Naive thymus-derived CD8-positive, alpha-beta T cell (primary cell): ENCODE results near the gene SIAH1. TPM values are rescaled to one million over a fixed set of nuclear protein-coding genes. Genes with fewer than 3 reads are reported as not detected.
"Not testable (repeated sequence)": the region's sequence is repeated elsewhere in the genome, so short reads cannot be mapped to it uniquely, and the experiment has no call there.

Experiments used
- ATAC-seq, 2 donors: fragments of 150-1000 bp; cut with Tn5 transposase in 1 of 2; sonication (Bioruptor Pico), chemical (Tn5 transposase) in 1 of 2; 1 replicate in 1 of 2; 2 replicates in 1 of 2; pipeline ENCODE4 v1.10.0; 2021; ENCODE audit warnings: mild to moderate bottlenecking in 2 of 2, moderate library complexity in 2 of 2
- POLR2A ChIA-PET: fragments of 350-600 bp; sonication (Branson Sonifier 250); formaldehyde crosslinking; loops from one replicate; lab custom pipeline; 2021; ENCODE audit warnings: antibody characterized with exemption; lab: Charles Lee
- DNase-seq, 10 donors: peaks; one replicate each; pipeline versions ENCODE4 v3.0.0 to v3.0.0-alpha.2; 2020 to 2022
- H3K27ac Mint-ChIP-seq, 10 donors: one replicate each; pipeline ENCODE4 v1.8.0; 2020 to 2022; ENCODE audit warnings: mild to moderate bottlenecking in 10 of 10, mixed read lengths in 10 of 10, moderate library complexity in 4 of 10, inconsistent platforms in 1 of 10
- H3K27me3 Mint-ChIP-seq, 5 donors: one replicate each; pipeline ENCODE4 v1.8.0; 2021 to 2022; ENCODE audit warnings: mixed read lengths in 5 of 5
- H3K36me3 Mint-ChIP-seq, 3 donors: one replicate each; pipeline ENCODE4 v1.8.0; 2020 to 2022; ENCODE audit warnings: mixed read lengths in 3 of 3, mild to moderate bottlenecking in 2 of 3, inconsistent platforms in 1 of 3
- H3K4me1 Mint-ChIP-seq, 4 donors: one replicate each; pipeline ENCODE4 v1.8.0; 2021 to 2022; ENCODE audit warnings: mixed read lengths in 4 of 4
- H3K4me3 Mint-ChIP-seq, 10 donors: one replicate each; pipeline ENCODE4 v1.8.0; 2020 to 2022; ENCODE audit warnings: mild to moderate bottlenecking in 10 of 10, mixed read lengths in 10 of 10, moderate library complexity in 6 of 10, inconsistent platforms in 1 of 10
- H3K9me3 Mint-ChIP-seq, 9 donors: one replicate each; pipeline ENCODE4 v1.8.0; 2020 to 2022; ENCODE audit warnings: mixed read lengths in 9 of 9, mild to moderate bottlenecking in 3 of 9, inconsistent platforms in 1 of 9, moderate library complexity in 1 of 9
- polyA plus RNA-seq, 3 donors: library from polyadenylated mRNA; unstranded; fragments of 300-500 nt; fragmentation: Illumina TruSeq; gene quantifications; one replicate each; pipeline ENCODE4 v1.2.3, GENCODE V29; 2021
- total RNA-seq, 8 experiments: library from RNA in 2 of 8; stranded (reverse) in 2 of 8; gene quantifications; one replicate each; pipeline ENCODE4 v1.2.3 and lab custom pipeline; 2021 to 2026

The SIAH1 gene
- total RNA-seq (10 to 100 TPM; 22.8 to 25.9 TPM), polyA plus RNA-seq (10 to 100 TPM; 10.8 to 16.7 (median 12.0) TPM), total RNA-seq (lab: John Stamatoyannopoulos, UW) (19.0 to 30.5 (median 26.4) reads per million in 6 experiments)

GRCh38 chr16:48385253-48386150 is at the start of gene SIAH1:
Gene SIAH1 (minus strand): TSS chr16:48385413. CDS start chr16:48362428, 22,985 bp downstream.
- peak within 1 kb of the TSS; percentile 80 to 96 (median 92) for H3K27ac Mint-ChIP-seq
- H3K4me1 Mint-ChIP-seq = peaks cover 18 to 31% (median 24%) of the 10 kb centered on the region in 4 donors
- H3K36me3 Mint-ChIP-seq = peaks cover 0 to 4% (median 2%) of the 10 kb centered on the region in 3 donors
- H3K9me3 Mint-ChIP-seq = no peaks in the 10 kb centered on the region
- POLR2A ChIA-PET = interaction anchor here (0.5 to 2.9 kb wide), 15 partner anchors 8 to 1551 kb away, joined by 3 to 19 read pairs (median 4); partner anchors contain the start of genes DNAJA2, LONP2 and N4BP1
- DNase-seq = peak; percentile 80 to 95 (median 90)
- peak; percentile 78 to 83 for ATAC-seq
- H3K27me3 Mint-ChIP-seq = no peaks in the 10 kb centered on the region
- peak within 1 kb of the TSS; percentile 87 to 99 (median 94) for H3K4me3 Mint-ChIP-seq

DNA sequence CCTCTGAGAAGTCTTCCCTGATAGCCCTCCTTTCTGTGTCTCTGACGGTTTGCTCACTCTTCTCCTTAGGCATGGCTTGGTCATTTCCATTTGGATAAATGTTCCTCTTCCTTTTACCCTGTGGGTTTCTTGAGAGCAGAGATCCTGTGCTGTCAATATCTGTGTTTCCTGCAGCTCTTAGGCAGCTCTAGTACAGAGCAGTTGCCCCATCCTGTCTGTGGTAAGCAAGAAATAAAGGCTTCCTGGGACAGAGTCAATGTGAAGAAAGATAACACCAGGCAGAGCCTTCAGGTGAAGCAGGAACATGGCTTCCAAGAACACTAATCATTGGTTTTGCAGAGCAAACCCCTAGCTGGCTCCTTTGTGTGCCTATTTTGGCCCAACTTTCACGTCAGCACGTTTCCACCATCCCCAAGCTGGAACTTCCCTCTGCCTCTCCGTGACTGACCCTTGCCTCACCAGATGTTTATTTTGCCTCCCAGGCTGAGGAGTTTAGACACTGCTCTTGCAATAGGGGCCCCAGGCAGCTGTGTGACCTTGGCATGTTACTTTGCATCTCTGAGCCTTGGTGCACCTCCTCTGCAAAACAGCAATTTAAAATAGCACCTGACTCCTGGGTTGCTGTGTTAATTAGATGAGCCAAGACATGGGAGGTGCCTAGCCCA is 49.6 kb upstream of the SIAH1 start:
- ATAC-seq = no peak
- Mint-ChIP-seq H3K27ac (peak overlapping the region in 3 of 10 donors; percentile 1 to 77 (median 17)), H3K36me3 (no peaks in the 10 kb centered on the region), H3K4me1 (peaks cover 8 to 41% (median 18%) of the 10 kb centered on the region in 4 donors), H3K4me3 (peak overlapping the region in 1 of 10 donors; percentile 11), H3K27me3 (peaks cover 0 to 7% (median 0%) of the 10 kb centered on the region in 5 donors), H3K9me3 (no peaks in the 10 kb centered on the region)
- POLR2A ChIA-PET = no interaction called here
- no peak for DNase-seq

GRCh38 chr16:48433850-48434530 is 48.8 kb upstream of the SIAH1 start:
- Mint-ChIP-seq H3K27ac (peak overlapping the region in 5 of 10 donors; percentile 0 to 86 (median 10)), H3K27me3 (peaks cover 0 to 7% (median 0%) of the 10 kb centered on the region in 5 donors), H3K36me3 (no peaks in the 10 kb centered on the region), H3K4me3 (peak overlapping the region in 1 of 10 donors; percentile 16), H3K4me1 (peaks cover 8 to 41% (median 18%) of the 10 kb centered on the region in 4 donors), H3K9me3 (no peaks in the 10 kb centered on the region)
- DNase-seq (no peak), ATAC-seq (no peak)
- POLR2A ChIA-PET = no interaction called here

- H3K27me3 Mint-ChIP-seq = peaks cover 0 to 7% (median 0%) of the 10 kb centered on the region in 5 donors
- no peak for ATAC-seq
- peaks cover 8 to 45% (median 18%) of the 10 kb centered on the region in 4 donors for H3K4me1 Mint-ChIP-seq
- POLR2A ChIA-PET = no interaction called here
- DNase-seq = no peak
- no peaks in the 10 kb centered on the region for H3K36me3 Mint-ChIP-seq
- peak overlapping the region in 4 of 10 donors; percentile 0 to 86 (median 27) for H3K27ac Mint-ChIP-seq
- H3K9me3 Mint-ChIP-seq = peaks cover 0 to 2% (median 0%) of the 10 kb centered on the region in 9 donors
- H3K4me3 Mint-ChIP-seq = no peak overlapping the region
Measured at GRCh38 chr16:48433116-48433849, 48.1 kb upstream of the SIAH1 start.

DNA sequence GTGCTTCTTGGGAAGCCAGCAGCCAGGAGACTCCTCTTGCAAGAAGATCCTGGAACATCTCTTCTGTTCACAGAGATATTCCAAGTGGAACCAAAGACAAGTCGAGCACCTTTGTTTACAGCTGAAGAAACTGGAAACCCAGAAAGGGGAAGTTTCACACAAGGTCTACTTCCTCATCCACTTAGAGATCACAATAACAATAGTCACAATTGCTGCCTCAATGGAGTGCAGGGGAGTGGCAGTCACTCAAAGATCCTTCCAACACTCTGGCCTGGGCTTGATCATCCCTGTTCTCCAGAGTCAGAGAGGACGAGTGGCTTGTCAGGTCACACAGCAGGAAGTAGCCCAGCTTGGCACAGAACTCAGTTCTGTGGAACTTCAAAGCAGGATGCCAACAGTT is 46.9 kb upstream of the SIAH1 start:
- no peaks in the 10 kb centered on the region for H3K36me3 Mint-ChIP-seq
- H3K9me3 Mint-ChIP-seq = peaks cover 0 to 2% (median 0%) of the 10 kb centered on the region in 9 donors
- peak overlapping the region in 1 of 10 donors; percentile 62 for H3K4me3 Mint-ChIP-seq
- peak in 1 of 10 donors; percentile 14 for DNase-seq
- peak in 1 of 2 donors; percentile 42 for ATAC-seq
- POLR2A ChIA-PET = no interaction called here
- peaks cover 0 to 4% (median 0%) of the 10 kb centered on the region in 5 donors for H3K27me3 Mint-ChIP-seq
- peak overlapping the region in 6 of 10 donors; percentile 50 to 89 (median 56) for H3K27ac Mint-ChIP-seq
- peaks cover 8 to 45% (median 18%) of the 10 kb centered on the region in 4 donors for H3K4me1 Mint-ChIP-seq

GRCh38 chr16:48430890-48431289 is 45.7 kb upstream of the SIAH1 start:
- H3K27me3 Mint-ChIP-seq = no peaks in the 10 kb centered on the region
- H3K4me3 Mint-ChIP-seq = no peak overlapping the region
- no peak for ATAC-seq
- H3K27ac Mint-ChIP-seq = peak overlapping the region in 2 of 10 donors; percentile 51 to 86
- peaks cover 0 to 2% (median 0%) of the 10 kb centered on the region in 9 donors for H3K9me3 Mint-ChIP-seq
- POLR2A ChIA-PET = interaction anchor here (1.0 kb wide), 1 partner anchor 71 kb away, joined by 3 read pairs; no protein-coding TSS in a partner anchor
- H3K4me1 Mint-ChIP-seq = peaks cover 8 to 50% (median 18%) of the 10 kb centered on the region in 4 donors
- H3K36me3 Mint-ChIP-seq = no peaks in the 10 kb centered on the region
- DNase-seq = no peak

DNA sequence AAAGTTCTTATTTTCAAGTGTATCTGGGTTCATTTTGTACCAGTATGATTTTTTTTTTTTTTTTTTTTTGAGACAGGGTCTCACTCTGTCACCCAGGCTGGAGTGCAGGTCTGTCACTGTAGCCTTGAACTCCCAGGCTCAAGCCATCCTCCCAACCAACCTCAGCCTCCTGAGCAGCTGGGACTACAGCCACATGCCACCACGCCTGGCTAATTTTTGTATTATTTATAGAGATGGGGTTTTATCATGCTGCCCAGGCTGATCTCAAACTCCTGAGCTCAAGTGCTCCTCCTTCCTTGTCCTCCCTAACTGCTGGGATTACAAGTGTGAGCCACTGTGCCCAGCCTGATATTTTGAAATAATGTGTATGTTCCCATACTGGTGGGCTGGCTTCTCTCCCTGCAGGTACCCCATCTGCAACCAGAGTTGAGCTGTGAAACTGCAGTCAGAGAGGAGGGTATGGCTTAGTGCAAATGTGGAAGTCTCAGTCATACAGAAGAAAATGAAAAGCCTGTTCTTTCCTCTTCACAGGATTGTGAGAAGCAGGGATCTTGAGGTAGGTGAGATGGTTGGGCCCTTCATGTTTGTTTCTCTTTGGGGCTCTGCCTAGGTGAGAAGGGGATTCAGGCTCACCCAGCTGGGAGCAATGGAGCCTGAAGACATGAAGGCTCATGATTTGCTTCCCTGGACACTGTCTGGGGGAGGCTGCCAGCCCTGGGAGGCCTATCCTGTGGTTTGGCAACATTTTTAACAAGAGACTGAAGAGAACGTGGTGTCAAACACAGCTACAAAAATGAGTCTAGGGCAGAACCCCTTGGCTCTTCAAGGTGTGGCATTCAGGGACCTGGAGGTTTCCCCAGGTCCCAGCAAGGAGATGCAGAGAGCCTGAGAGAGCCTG is 41.3 kb upstream of the SIAH1 start:
- POLR2A ChIA-PET = no interaction called here
- peak overlapping the region in 1 of 10 donors; percentile 60 for H3K4me3 Mint-ChIP-seq
- peaks cover 0 to 19% (median 0%) of the 10 kb centered on the region in 4 donors for H3K4me1 Mint-ChIP-seq
- peaks cover 0 to 2% (median 0%) of the 10 kb centered on the region in 9 donors for H3K9me3 Mint-ChIP-seq
- peak overlapping the region in 2 of 10 donors; percentile 4 to 51 for H3K27ac Mint-ChIP-seq
- DNase-seq (no peak), ATAC-seq (no peak)
- no peaks in the 10 kb centered on the region for H3K27me3 Mint-ChIP-seq
- H3K36me3 Mint-ChIP-seq = no peaks in the 10 kb centered on the region

- POLR2A ChIA-PET = no interaction called here
- H3K9me3 Mint-ChIP-seq = no peaks in the 10 kb centered on the region
- no peaks in the 10 kb centered on the region for H3K36me3 Mint-ChIP-seq
- H3K4me3 Mint-ChIP-seq = no peak overlapping the region
- DNase-seq (no peak), ATAC-seq (no peak)
- no peaks in the 10 kb centered on the region for H3K27me3 Mint-ChIP-seq
- H3K4me1 Mint-ChIP-seq = peaks cover 0 to 10% (median 0%) of the 10 kb centered on the region in 4 donors
- no peak overlapping the region for H3K27ac Mint-ChIP-seq
Measured at GRCh38 chr16:48422537-48422936, 37.3 kb upstream of the SIAH1 start.

GRCh38 chr16:48421741-48422140 is 36.5 kb upstream of the SIAH1 start:
- ATAC-seq (no peak), DNase-seq (no peak)
- Mint-ChIP-seq H3K4me1 (peaks cover 0 to 9% (median 0%) of the 10 kb centered on the region in 4 donors), H3K27ac (no peak overlapping the region), H3K36me3 (no peaks in the 10 kb centered on the region), H3K4me3 (no peak overlapping the region), H3K9me3 (no peaks in the 10 kb centered on the region), H3K27me3 (no peaks in the 10 kb centered on the region)
- POLR2A ChIA-PET = no interaction called here

DNA sequence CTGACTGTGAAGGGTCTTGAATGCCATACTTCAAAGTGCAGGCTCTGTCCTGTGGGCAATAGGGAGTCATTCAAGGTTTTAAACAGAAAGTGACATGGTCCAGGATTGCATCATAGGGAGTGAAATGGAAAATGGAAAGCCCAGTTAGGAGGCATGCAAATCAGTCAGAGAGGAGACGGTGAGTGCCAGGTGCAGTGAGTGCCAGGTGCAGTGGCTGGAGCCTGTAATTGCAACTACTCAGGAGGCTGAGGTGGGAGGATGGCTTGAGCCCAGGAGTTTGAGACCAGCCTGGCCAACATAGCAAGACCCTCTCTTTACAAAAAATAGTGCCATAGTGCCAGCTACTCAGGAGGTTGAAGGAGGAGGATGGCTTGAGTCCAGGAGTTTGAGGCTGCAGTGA is 35.2 kb upstream of the SIAH1 start:
- Mint-ChIP-seq H3K27me3 (no peaks in the 10 kb centered on the region), H3K4me1 (no peaks in the 10 kb centered on the region), H3K4me3 (no peak overlapping the region), H3K9me3 (peaks cover 0 to 2% (median 0%) of the 10 kb centered on the region in 9 donors), H3K27ac (no peak overlapping the region), H3K36me3 (no peaks in the 10 kb centered on the region)
- DNase-seq = no peak
- ATAC-seq = no peak
- POLR2A ChIA-PET = no interaction called here

GRCh38 chr16:48416617-48417016 is 31.4 kb upstream of the SIAH1 start:
- H3K4me1 Mint-ChIP-seq, DNase-seq, H3K27ac Mint-ChIP-seq, POLR2A ChIA-PET, H3K9me3 Mint-ChIP-seq, ATAC-seq, H3K27me3 Mint-ChIP-seq, H3K36me3 Mint-ChIP-seq, H3K4me3 Mint-ChIP-seq: not testable (repeated sequence)
